M059J (cell line): ENCODE data around the gene SORCS2. TPM values are rescaled to one million over a fixed set of nuclear protein-coding genes. Genes with fewer than 3 reads are reported as not detected.

ENCODE experiments used
- DNase-seq: peaks from one replicate; pipeline ENCODE4 v3.0.0-alpha.2; 2012; ENCODE audit warnings: low read depth
- total RNA-seq: library from RNA; depleted of rRNA; stranded (reverse); fragments of >200 nt; shearing (Covaris generic); gene quantifications from 2 replicates; pipeline ENCODE4 v1.2.3, GENCODE V29; 2014

The SORCS2 gene
- total RNA-seq, 1 experiment from 2014 or later, result 0.02 TPM

- no peak for DNase-seq
Measured at GRCh38 chr4:7244331-7244665, 52.0 kb downstream of the SORCS2 start.

GRCh38 chr4:7244751-7245320 is 52.5 kb downstream of the SORCS2 start:
- DNase-seq, result no peak

GRCh38 chr4:7247521-7247920 is 55.2 kb downstream of the SORCS2 start:
- no peak for DNase-seq

- no peak for DNase-seq
Measured at GRCh38 chr4:7247946-7248345, 55.6 kb downstream of the SORCS2 start.

GRCh38 chr4:7248857-7249256 is 56.5 kb downstream of the SORCS2 start:
- no peak for DNase-seq

- no peak for DNase-seq
Measured at GRCh38 chr4:7251321-7251720, 59.0 kb downstream of the SORCS2 start.

GRCh38 chr4:7252051-7252450 is 59.7 kb downstream of the SORCS2 start:
- DNase-seq, result no peak

- DNase-seq, result no peak
Measured at GRCh38 chr4:7252510-7253340, 60.4 kb downstream of the SORCS2 start.

GRCh38 chr4:7253341-7253700 is 61.0 kb downstream of the SORCS2 start:
- DNase-seq, result no peak

- DNase-seq, result no peak
Measured at GRCh38 chr4:7253837-7254236, 61.5 kb downstream of the SORCS2 start.

GRCh38 chr4:7254736-7255487 is 62.6 kb downstream of the SORCS2 start:
- DNase-seq, result no peak

- no peak for DNase-seq
Measured at GRCh38 chr4:7255488-7255881, 63.1 kb downstream of the SORCS2 start.

- DNase-seq, result no peak
Measured at GRCh38 chr4:7255996-7256395, 63.7 kb downstream of the SORCS2 start.

GRCh38 chr4:7256984-7257810 is 64.9 kb downstream of the SORCS2 start:
- no peak for DNase-seq

GRCh38 chr4:7259039-7259438 is 66.7 kb downstream of the SORCS2 start:
- no peak for DNase-seq

- no peak for DNase-seq
Measured at GRCh38 chr4:7260569-7260968, 68.2 kb downstream of the SORCS2 start.

- DNase-seq, result no peak
Measured at GRCh38 chr4:7261087-7261486, 68.7 kb downstream of the SORCS2 start.

- DNase-seq, result no peak
Measured at GRCh38 chr4:7261536-7261935, 69.2 kb downstream of the SORCS2 start.

- no peak for DNase-seq
Measured at GRCh38 chr4:7262134-7262533, 69.8 kb downstream of the SORCS2 start.

GRCh38 chr4:7263166-7263565 is 70.8 kb downstream of the SORCS2 start:
- no peak for DNase-seq

- DNase-seq, result no peak
Measured at GRCh38 chr4:7264694-7265093, 72.4 kb downstream of the SORCS2 start.
